Lower leg skin (tissue), 3 donors: ENCODE measurements around the gene SLC26A2.

Experiments used
- CTCF ChIP-seq, 3 donors: fragments of 450-650 bp; IDR thresholded peaks; one replicate each; pipeline ENCODE4 v1.5.1; 2016; ENCODE audit warnings: antibody characterized with exemption in 3 of 3, mild to moderate bottlenecking in 3 of 3, moderate library complexity in 2 of 3
- POLR2A ChIP-seq, 2 donors: fragments of 450-650 bp; IDR thresholded peaks; one replicate each; pipeline ENCODE4 v1.6.1; 2016 to 2017; ENCODE audit warnings: antibody characterized with exemption in 2 of 2, mild to moderate bottlenecking in 1 of 2, moderate library complexity in 1 of 2

- TF ChIP-seq CTCF (IDR thresholded peaks at IDR 0.05) (no peak), POLR2A (IDR thresholded peaks at IDR 0.05) (no peak)
Observed at GRCh38 chr5:149963729-149964128, 3.2 kb downstream of the SLC26A2 start.
